ENCODE data around the gene CD82. TPM values are rescaled to one million over a fixed set of nuclear protein-coding genes. Genes with fewer than 3 reads are reported as not detected.

Gene CD82
- total RNA-seq, 2 donors from 2014 or later: 6.8 to 17.7 TPM

DNA sequence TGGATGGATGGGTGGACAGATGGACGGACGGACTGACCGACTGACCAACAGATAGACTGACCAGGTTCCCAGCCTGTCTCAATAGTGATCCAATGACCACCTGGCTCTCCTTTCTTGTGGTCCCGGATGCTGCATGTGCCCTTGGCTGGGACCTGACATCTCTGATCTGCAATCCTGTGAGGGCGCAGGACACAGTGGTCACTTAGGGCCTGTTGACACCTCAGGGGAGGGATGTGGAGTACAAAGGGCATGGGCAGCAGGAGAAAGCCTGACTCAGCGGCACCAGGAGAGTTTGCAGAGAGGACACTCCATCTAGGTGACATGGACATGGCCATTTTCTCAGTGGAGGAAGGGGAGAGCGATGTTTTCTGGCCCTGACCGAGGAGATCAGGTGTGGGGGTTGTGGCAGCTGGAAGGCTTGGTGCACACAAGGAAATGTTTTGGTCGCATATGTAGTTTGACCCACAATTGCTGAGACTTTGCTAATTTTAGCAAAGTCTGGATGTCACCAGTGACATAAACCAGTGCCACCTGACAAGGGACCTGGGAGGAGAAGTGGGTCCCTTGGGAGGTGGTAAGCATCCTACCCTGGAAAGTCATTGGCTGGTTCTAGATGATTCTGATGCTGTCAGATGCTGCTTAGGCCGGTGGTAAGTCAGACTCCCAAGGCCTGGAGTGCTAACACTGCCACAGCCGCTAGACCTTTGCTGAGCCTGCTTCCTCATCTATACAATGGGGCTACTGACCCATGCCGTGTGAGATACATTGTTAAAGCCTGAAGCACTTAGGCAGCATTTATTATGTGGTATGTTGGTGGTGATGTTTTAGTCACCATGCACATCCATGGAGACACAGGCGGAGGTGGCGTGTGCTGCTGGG, 50.7 kb downstream of the CD82 start:
- H3K9me3 ChIP-seq: no peaks in the 10 kb centered on the region
- TF ChIP-seq, protein P1, sequence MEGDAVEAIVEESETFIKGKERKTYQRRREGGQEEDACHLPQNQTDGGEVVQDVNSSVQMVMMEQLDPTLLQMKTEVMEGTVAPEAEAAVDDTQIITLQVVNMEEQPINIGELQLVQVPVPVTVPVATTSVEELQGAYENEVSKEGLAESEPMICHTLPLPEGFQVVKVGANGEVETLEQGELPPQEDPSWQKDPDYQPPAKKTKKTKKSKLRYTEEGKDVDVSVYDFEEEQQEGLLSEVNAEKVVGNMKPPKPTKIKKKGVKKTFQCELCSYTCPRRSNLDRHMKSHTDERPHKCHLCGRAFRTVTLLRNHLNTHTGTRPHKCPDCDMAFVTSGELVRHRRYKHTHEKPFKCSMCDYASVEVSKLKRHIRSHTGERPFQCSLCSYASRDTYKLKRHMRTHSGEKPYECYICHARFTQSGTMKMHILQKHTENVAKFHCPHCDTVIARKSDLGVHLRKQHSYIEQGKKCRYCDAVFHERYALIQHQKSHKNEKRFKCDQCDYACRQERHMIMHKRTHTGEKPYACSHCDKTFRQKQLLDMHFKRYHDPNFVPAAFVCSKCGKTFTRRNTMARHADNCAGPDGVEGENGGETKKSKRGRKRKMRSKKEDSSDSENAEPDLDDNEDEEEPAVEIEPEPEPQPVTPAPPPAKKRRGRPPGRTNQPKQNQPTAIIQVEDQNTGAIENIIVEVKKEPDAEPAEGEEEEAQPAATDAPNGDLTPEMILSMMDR (IDR thresholded peaks at IDR 0.05): no peak
- H3K36me3 ChIP-seq: no peaks in the 10 kb centered on the region
- no peak overlapping the region for H3K4me3 ChIP-seq
- H3K4me1 ChIP-seq: peaks cover 0 to 48% of the 10 kb centered on the region in 2 donors
- H3K27me3 ChIP-seq: no peaks in the 10 kb centered on the region
- DNase-seq (ENCODE audit: low spot score): no peak
- no peak overlapping the region for H3K27ac ChIP-seq

DNA sequence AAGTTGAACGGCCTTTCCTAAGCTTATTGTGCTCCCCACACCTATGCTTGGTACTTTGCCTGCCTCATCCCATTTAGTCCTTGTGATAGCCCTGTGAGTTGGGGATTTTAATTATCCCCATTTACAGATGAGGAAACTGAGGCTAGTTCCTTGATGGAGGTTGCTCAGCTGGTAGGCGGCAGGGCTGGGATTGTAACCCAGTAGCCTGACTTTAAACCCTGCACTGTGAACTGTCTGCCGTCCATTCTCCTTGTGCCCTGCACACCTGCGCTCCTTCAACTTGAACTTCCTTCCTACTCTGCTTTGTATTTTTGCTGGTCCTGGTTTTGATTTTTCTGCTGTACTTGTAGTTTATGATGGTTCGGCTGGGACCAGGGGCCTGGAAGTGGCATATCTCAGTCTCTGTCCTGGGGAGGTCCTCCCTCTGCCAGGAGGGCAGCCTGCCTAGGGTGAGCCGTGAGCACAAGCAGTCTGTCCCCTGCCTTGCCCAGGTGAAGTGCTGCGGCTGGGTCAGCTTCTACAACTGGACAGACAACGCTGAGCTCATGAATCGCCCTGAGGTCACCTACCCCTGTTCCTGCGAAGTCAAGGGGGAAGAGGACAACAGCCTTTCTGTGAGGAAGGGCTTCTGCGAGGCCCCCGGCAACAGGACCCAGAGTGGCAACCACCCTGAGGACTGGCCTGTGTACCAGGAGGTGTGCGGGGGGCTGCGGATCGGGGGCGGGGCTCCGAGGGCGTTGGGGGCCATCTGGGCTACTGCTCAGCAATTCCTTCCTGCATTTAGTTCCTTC, 52.4 kb downstream of the CD82 start:
- Histone ChIP-seq H3K9me3 (no peaks in the 10 kb centered on the region), H3K4me1 (peaks cover 0 to 50% of the 10 kb centered on the region in 2 donors), H3K36me3 (no peaks in the 10 kb centered on the region), H3K27ac (no peak overlapping the region), H3K27me3 (no peaks in the 10 kb centered on the region), H3K4me3 (no peak overlapping the region)
- no peak for DNase-seq (ENCODE audit: low spot score)
- TF ChIP-seq, protein P1 (IDR thresholded peaks at IDR 0.05): no peak

DNA sequence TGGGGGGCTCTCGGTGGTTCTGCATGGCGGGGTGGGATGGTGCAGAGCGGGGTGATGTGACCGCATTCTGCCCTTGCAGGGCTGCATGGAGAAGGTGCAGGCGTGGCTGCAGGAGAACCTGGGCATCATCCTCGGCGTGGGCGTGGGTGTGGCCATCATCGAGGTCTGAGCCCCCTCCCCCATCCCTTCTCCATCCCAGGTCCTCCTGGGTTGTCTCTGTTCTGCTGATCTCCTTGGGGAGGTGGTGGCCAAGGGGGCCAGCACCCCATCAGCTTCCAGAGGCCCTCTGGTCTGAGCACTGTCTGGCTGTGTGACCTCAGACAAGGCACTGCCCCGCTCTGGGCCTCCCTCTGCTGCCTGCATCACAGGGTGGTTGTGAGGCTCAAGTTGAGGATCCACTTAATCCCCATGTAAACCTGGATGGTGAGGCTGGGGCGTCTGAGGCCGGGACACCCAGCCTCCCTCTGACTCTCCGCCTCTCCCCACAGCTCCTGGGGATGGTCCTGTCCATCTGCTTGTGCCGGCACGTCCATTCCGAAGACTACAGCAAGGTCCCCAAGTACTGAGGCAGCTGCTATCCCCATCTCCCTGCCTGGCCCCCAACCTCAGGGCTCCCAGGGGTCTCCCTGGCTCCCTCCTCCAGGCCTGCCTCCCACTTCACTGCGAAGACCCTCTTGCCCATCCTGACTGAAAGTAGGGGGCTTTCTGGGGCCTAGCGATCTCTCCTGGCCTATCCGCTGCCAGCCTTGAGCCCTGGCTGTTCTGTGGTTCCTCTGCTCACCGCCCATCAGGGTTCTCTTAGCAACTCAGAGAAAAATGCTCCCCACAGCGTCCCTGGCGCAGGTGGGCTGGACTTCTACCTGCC, 53.3 kb downstream of the CD82 start:
- no peak for DNase-seq (ENCODE audit: low spot score)

GRCh38 chr11:44620328-44620725, 54.9 kb downstream of the CD82 start:
- Histone ChIP-seq H3K36me3 (no peaks in the 10 kb centered on the region), H3K4me3 (no peak overlapping the region), H3K27me3 (no peaks in the 10 kb centered on the region), H3K4me1 (peaks cover 0 to 45% of the 10 kb centered on the region in 2 donors), H3K9me3 (no peaks in the 10 kb centered on the region), H3K27ac (no peak overlapping the region)
- peak; percentile 28 for DNase-seq (ENCODE audit: low spot score)
- TF ChIP-seq, protein P1 (IDR thresholded peaks at IDR 0.05): no peak

More for the DNA sequence above, 53.3 kb downstream of the CD82 start:
- Histone ChIP-seq H3K9me3 (no peaks in the 10 kb centered on the region), H3K27me3 (no peaks in the 10 kb centered on the region), H3K4me3 (no peak overlapping the region), H3K36me3 (no peaks in the 10 kb centered on the region), H3K4me1 (peaks cover 0 to 54% of the 10 kb centered on the region in 2 donors), H3K27ac (no peak overlapping the region)
- TF ChIP-seq, protein P1 (IDR thresholded peaks at IDR 0.05): no peak

- peaks cover 0 to 41% of the 10 kb centered on the region in 2 donors for H3K4me1 ChIP-seq
- H3K4me3 ChIP-seq: peak overlapping the region; percentile 0 to 10
Observed at GRCh38 chr11:44621140-44621681, 55.7 kb downstream of the CD82 start.

More at GRCh38 chr11:44621140-44621681, 55.7 kb downstream of the CD82 start:
- Histone ChIP-seq H3K36me3 (no peaks in the 10 kb centered on the region), H3K9me3 (no peaks in the 10 kb centered on the region), H3K27ac (no peak overlapping the region), H3K27me3 (no peaks in the 10 kb centered on the region)
- peak; percentile 77 for DNase-seq (ENCODE audit: low spot score)
- TF ChIP-seq, protein P1 (IDR thresholded peaks at IDR 0.05): peak; percentile 98 to 99

Measured in right atrium auricular region (tissue), 2 donors.